Myocyte (in vitro differentiated cells): ENCODE measurements around the gene CCDC43. TPM values are rescaled to one million over a fixed set of nuclear protein-coding genes. Genes with fewer than 3 reads are reported as not detected.
A peak's percentile ranks its signal among the peaks of the same experiment; 100 is the strongest.
"Not testable (repeated sequence)": the region's sequence is repeated elsewhere in the genome, so short reads cannot be mapped to it uniquely, and the experiment has no call there.

Source experiments
- DNase-seq: peaks from one replicate; pipeline ENCODE4 v3.0.0-alpha.2; 2012; ENCODE audit warnings: low read depth
- polyA plus RNA-seq: library from polyadenylated mRNA; unstranded; fragments of >200 nt; gene quantifications from one replicate; pipeline ENCODE4 v1.2.1, GENCODE V29; 2012; ENCODE audit warnings: missing spikeins
- total RNA-seq: library from RNA; depleted of rRNA; stranded (reverse); fragments of >200 nt; gene quantifications from 2 replicates; pipeline ENCODE4 v1.2.3, GENCODE V29; 2014

Gene CCDC43
- total RNA-seq = 60.9 and 69.7 TPM in 2 replicates
- 19.9 TPM for polyA plus RNA-seq

GRCh38 chr17:44689477-44690217 is at the start of gene CCDC43:
Gene CCDC43 (minus strand): TSS chr17:44689776. CDS start chr17:44689753, 23 bp downstream.
- DNase-seq = peak; percentile 92

- DNase-seq = no peak
Measured at GRCh38 chr17:44738214-44738906, 48.8 kb upstream of the CCDC43 start.

- DNase-seq = no peak
Measured at GRCh38 chr17:44736551-44737240, 47.1 kb upstream of the CCDC43 start.

GRCh38 chr17:44734272-44734671 is 44.7 kb upstream of the CCDC43 start:
- no peak for DNase-seq

- DNase-seq = no peak
Measured at GRCh38 chr17:44733753-44734152, 44.2 kb upstream of the CCDC43 start.

- DNase-seq = not testable (repeated sequence)
Measured at GRCh38 chr17:44726121-44726520, 36.5 kb upstream of the CCDC43 start.

- peak; percentile 67 for DNase-seq
Measured at GRCh38 chr17:44722254-44722653, 32.7 kb upstream of the CCDC43 start.

GRCh38 chr17:44719444-44719843 is 29.9 kb upstream of the CCDC43 start:
- DNase-seq = no peak

GRCh38 chr17:44708401-44709263 is 19.1 kb upstream of the CCDC43 start, which contains the start of gene DBF4B:
Gene DBF4B (plus strand): TSS chr17:44708665. CDS start chr17:44708821, 156 bp downstream.
- peak; percentile 96 for DNase-seq

GRCh38 chr17:44707755-44708400 is 18.3 kb upstream of the CCDC43 start:
- no peak for DNase-seq

GRCh38 chr17:44700288-44700687 is 10.7 kb upstream of the CCDC43 start:
- not testable (repeated sequence) for DNase-seq

GRCh38 chr17:44693609-44694008 is 4.0 kb upstream of the CCDC43 start:
- no peak for DNase-seq

GRCh38 chr17:44690746-44691306 is 1.2 kb upstream of the CCDC43 start:
- DNase-seq = peak; percentile 7

GRCh38 chr17:44688675-44689476 is 700 bp downstream of the CCDC43 start:
- peak; percentile 10 for DNase-seq

- no peak for DNase-seq
Measured at GRCh38 chr17:44688200-44688599, 1.4 kb downstream of the CCDC43 start.

GRCh38 chr17:44687756-44688155 is 1.8 kb downstream of the CCDC43 start:
- DNase-seq = peak; percentile 81

- DNase-seq = not testable (repeated sequence)
Measured at GRCh38 chr17:44683303-44683702, 6.3 kb downstream of the CCDC43 start.

GRCh38 chr17:44677136-44677535 is 12.4 kb downstream of the CCDC43 start:
- no peak for DNase-seq

- no peak for DNase-seq
Measured at GRCh38 chr17:44673893-44674292, 15.7 kb downstream of the CCDC43 start.
